Heart left ventricle (tissue), 16 donors: Measurements from ENCODE around the gene MYBL2. TPM values are rescaled to one million over a fixed set of nuclear protein-coding genes. Genes with fewer than 3 reads are reported as not detected.

ENCODE experiments used
- ATAC-seq, 4 donors: fragments of 200-7000 bp; cut with Tn5 transposase; one replicate each; pipeline ENCODE4 v1.9.1; 2020 to 2022; ENCODE audit warnings: moderate library complexity in 4 of 4, mild to moderate bottlenecking in 3 of 4, moderate number of reproducible peaks in 1 of 4
- DNase-seq, 5 donors: peaks; one replicate each; pipeline ENCODE4 v3.0.0-alpha.2; 2020
- H3K27ac ChIP-seq, 12 donors: fragments of 200-600 bp; sonication (generic) in 4 of 12; one replicate each; pipeline versions ENCODE4 v1.5.0 to v1.8.0; 2016 to 2022; ENCODE audit warnings: mild to moderate bottlenecking in 2 of 12
- H3K27me3 ChIP-seq, 9 donors: fragments of 200-600 bp; sonication (generic) in 2 of 9; one replicate each; pipeline versions ENCODE4 v1.5.1 to v1.8.0; 2016 to 2022; ENCODE audit warnings: mild to moderate bottlenecking in 3 of 9
- H3K36me3 ChIP-seq, 9 donors: fragments of 200-600 bp; sonication (generic) in 2 of 9; one replicate each; pipeline versions ENCODE4 v1.5.0 to v1.8.0; 2018 to 2022; ENCODE audit warnings: mild to moderate bottlenecking in 2 of 9
- H3K4me1 ChIP-seq, 12 donors: fragments of 200-600 bp; sonication (generic) in 4 of 12; one replicate each; pipeline versions ENCODE4 v1.5.0 to v1.8.0; 2016 to 2022; ENCODE audit warnings: mild to moderate bottlenecking in 3 of 12
- H3K4me3 ChIP-seq, 12 donors: fragments of 200-600 bp; sonication (generic) in 4 of 12; one replicate each; pipeline versions ENCODE4 v1.5.0 to v1.8.0; 2017 to 2022; ENCODE audit warnings: mild to moderate bottlenecking in 9 of 12, moderate library complexity in 4 of 12
- H3K9me3 ChIP-seq, 12 donors: fragments of 200-600 bp; sonication (generic) in 4 of 12; one replicate each; pipeline versions ENCODE4 v1.5.0 to v1.8.0; 2016 to 2022; ENCODE audit warnings: mild to moderate bottlenecking in 1 of 12
- CTCF ChIP-seq, 12 donors: fragments of 200-600 bp; sonication (generic) in 4 of 12; IDR thresholded peaks; one replicate each; pipeline versions ENCODE4 v1.5.0 to v1.8.0; 2018 to 2022; ENCODE audit warnings: antibody characterized with exemption in 12 of 12, mild to moderate bottlenecking in 5 of 12
- POLR2A ChIP-seq, 2 donors: fragments of 450-650 bp; IDR thresholded peaks; one replicate each; pipeline ENCODE4 v1.6.1; 2017; ENCODE audit warnings: antibody characterized with exemption in 2 of 2, mild to moderate bottlenecking in 2 of 2, moderate library complexity in 2 of 2
- WGBS, 4 donors: extraction: QIAGEN DNeasy Blood & Tissue Kit in 2 of 4; methylation state at CpG; one replicate each; pipeline versions ENCODE4 v1.1.5 to v1.1.7; 2013 to 2018; 5-methylcytosine and 5-hydroxymethylcytosine counted together
- intact Hi-C, 10 donors: fragments of 100-400 bp; cut with DNase I; formaldehyde crosslinking; loops; one replicate each; pipeline versions ENCODE4 v1.11.1 to v1.14.2; 2022
- polyA plus RNA-seq, 2 donors: library from polyadenylated mRNA; stranded (reverse); fragments of 200-250 nt; gene quantifications; one replicate each; pipeline ENCODE4 v1.2.3, GENCODE V29; 2013
- total RNA-seq, 9 donors: library from RNA; depleted of rRNA in 2 of 9; stranded (reverse); fragments of >200 nt in 2 of 9; fragmentation: NEBNext Ultra II Directional in 3 of 9; extraction: Animal tissue kit (Norgen Biotek cat#: 25700) in 3 of 9; gene quantifications; one replicate each; pipeline versions ENCODE4 v1.1.0 to v1.2.4, GENCODE V29; 2016 to 2023
- donor health status: ischemic (EF 13 %, LVEDD 7.1; RV severe dilation, severe dysfunction).
- donor health status: healthy with polysubstance abuse.
- donor health status: DM: no; HTN: yes; CAD: no.
- donor health status: DM: no; HTN: no; CAD: no.
- donor health status: ischemic (EF 25% LVEDD 6.9; RV normal size, moderate dysfunction).
- donor health status: ischemic (EF 25% LVEDD 5.7; RV mildly dilated, moderate dysfunction).
- donor health status: healthy.
- donor health status: DM: yes; HTN: yes; CAD: no.
- donor health status: ischemic (EF 35%, LVEDD 5.7; RV mildly dilated, moderate dysfunction).
- donor health status: nonischemic (EF 11% LVEDD 7.7; RV severe dilation, severe dysfunction).
- donor health status: DM: yes; HTN: yes; CAD: no.
- donor health status: PGD.
- donor health status: ischemic (EF 29% LVEDD 5.4; RV normal size, mild dysfunction).
- donor health status: nonischemic (EF 23%, LVEDD 6.1; RV moderate dilation, normal function).

Gene MYBL2
- total and polyA plus RNA-seq, 11 donors, result 0.07 to 7.9 (median 0.17) TPM; not detected in 2

- intact Hi-C loops, result loop anchor here in 2 of 10 donors (5.0 kb wide), 1 partner anchor 155 kb away; no protein-coding TSS in a partner anchor
- Histone ChIP-seq H3K27ac (no peak overlapping the region), H3K27me3 (no peaks in the 10 kb centered on the region), H3K4me1 (no peaks in the 10 kb centered on the region), H3K4me3 (no peak overlapping the region), H3K36me3 (no peaks in the 10 kb centered on the region), H3K9me3 (no peaks in the 10 kb centered on the region)
- WGBS, 4 donors, result 85 to 94% (median 90%) methylated on average over 5 of the region's 5 CpGs
- no peak for ATAC-seq
- TF ChIP-seq POLR2A (IDR thresholded peaks at IDR 0.05) (no peak), CTCF (IDR thresholded peaks at IDR 0.05) (peak in 10 of 12 donors; percentile 10 to 52 (median 39))
- DNase-seq, result no peak
These were observed 25.1 kb downstream of the MYBL2 start for GRCh38 chr20:43691928-43692524.

- Histone ChIP-seq H3K27me3 (no peaks in the 10 kb centered on the region), H3K4me3 (no peak overlapping the region), H3K9me3 (no peaks in the 10 kb centered on the region), H3K27ac (no peak overlapping the region), H3K36me3 (no peaks in the 10 kb centered on the region), H3K4me1 (no peaks in the 10 kb centered on the region)
- no peak for ATAC-seq
- no peak for DNase-seq
- intact Hi-C loops, result loop anchor here in 2 of 10 donors (5.0 kb wide), 1 partner anchor 157 kb away; no protein-coding TSS in a partner anchor
- no peak for TF ChIP-seq CTCF (IDR thresholded peaks at IDR 0.05)
- TF ChIP-seq POLR2A (IDR thresholded peaks at IDR 0.05), result no peak
- 77 to 94% (median 89%) methylated on average over 3 of the region's 3 CpGs for WGBS, 4 donors
These were observed 27.8 kb downstream of the MYBL2 start for GRCh38 chr20:43694763-43695162.

GRCh38 chr20:43695571-43695970 is 28.7 kb downstream of the MYBL2 start:
- DNase-seq, result no peak
- no peak overlapping the region for H3K4me3 ChIP-seq
- H3K4me1 ChIP-seq, result no peaks in the 10 kb centered on the region
- ATAC-seq, result no peak
- H3K9me3 ChIP-seq, result no peaks in the 10 kb centered on the region
- no peaks in the 10 kb centered on the region for H3K36me3 ChIP-seq
- no peaks in the 10 kb centered on the region for H3K27me3 ChIP-seq
- no peak overlapping the region for H3K27ac ChIP-seq
- TF ChIP-seq POLR2A (IDR thresholded peaks at IDR 0.05) (no peak), CTCF (IDR thresholded peaks at IDR 0.05) (no peak)
- whole genome bisulfite sequencing, 4 donors, result 93 to 96% (median 94%) methylated on average over 8 of the region's 8 CpGs
- intact Hi-C loops, result no loop called here

GRCh38 chr20:43699941-43700565 is 33.1 kb downstream of the MYBL2 start:
- no peaks in the 10 kb centered on the region for H3K9me3 ChIP-seq
- H3K36me3 ChIP-seq, result no peaks in the 10 kb centered on the region
- no peak overlapping the region for H3K27ac ChIP-seq
- 92 to 95% (median 94%) methylated on average over 4 to 8 of the region's 8 CpGs for WGBS, 4 donors
- DNase-seq, result no peak
- no peak overlapping the region for H3K4me3 ChIP-seq
- no peaks in the 10 kb centered on the region for H3K27me3 ChIP-seq
- no peaks in the 10 kb centered on the region for H3K4me1 ChIP-seq
- no peak for ATAC-seq
- no peak for TF ChIP-seq CTCF (IDR thresholded peaks at IDR 0.05)
- TF ChIP-seq POLR2A (IDR thresholded peaks at IDR 0.05), result no peak
- intact Hi-C loops, result no loop called here
